Left colon (tissue), 2 donors: ENCODE data around the gene FEM1C. TPM values are rescaled to one million over a fixed set of nuclear protein-coding genes. Genes with fewer than 3 reads are reported as not detected.
"Not testable (repeated sequence)": the region's sequence is repeated elsewhere in the genome, so short reads cannot be mapped to it uniquely, and the experiment has no call there.

Source experiments
- ATAC-seq: fragments of 200-7000 bp; cut with Tn5 transposase; one replicate; pipeline ENCODE4 v1.9.1; 2020; ENCODE audit warnings: mild to moderate bottlenecking, moderate library complexity
- DNase-seq, 2 donors: peaks; one replicate each; pipeline ENCODE4 v3.0.0-alpha.2; 2020
- intact Hi-C, 2 donors: fragments of 100-400 bp; cut with DNase I in 1 of 2; cut with micrococcal nuclease in 1 of 2; formaldehyde crosslinking; loops; one replicate each; pipeline versions ENCODE4 v1.11.2 to v1.14.0; 2022; cut with DNase I, micrococcal nuclease
- total RNA-seq, 2 donors: library from RNA; stranded (reverse); fragmentation: NEBNext Ultra II Directional; extraction: Animal tissue kit (Norgen Biotek cat#: 25700); gene quantifications; one replicate each; pipeline ENCODE4 v1.2.1, GENCODE V29; 2021
- donor health status: DM: no; HTN: no; CAD: no.
- donor health status: DM: yes; HTN: yes; CAD: no.

The FEM1C gene
- total RNA-seq, 2 donors from 2014 or later = 36.4 to 42.5 TPM

GRCh38 chr5:115489733-115490132, 54.8 kb downstream of the FEM1C start:
- intact Hi-C loops = no loop called here
- no peak for ATAC-seq
- no peak for DNase-seq

GRCh38 chr5:115487756-115488155, 56.8 kb downstream of the FEM1C start:
- intact Hi-C loops = no loop called here
- DNase-seq (no peak), ATAC-seq (no peak)

- DNase-seq (no peak), ATAC-seq (peak; percentile 89)
- intact Hi-C loops = no loop called here
Measured at GRCh38 chr5:115487168-115487567, 57.4 kb downstream of the FEM1C start.

GRCh38 chr5:115486728-115487127, 57.8 kb downstream of the FEM1C start:
- DNase-seq = no peak
- ATAC-seq = no peak
- intact Hi-C loops = no loop called here

- ATAC-seq (no peak), DNase-seq (no peak)
- intact Hi-C loops = no loop called here
Measured at GRCh38 chr5:115484368-115484767, 60.2 kb downstream of the FEM1C start.

GRCh38 chr5:115480900-115481299, 63.7 kb downstream of the FEM1C start:
- DNase-seq (no peak), ATAC-seq (no peak)
- intact Hi-C loops = no loop called here

- DNase-seq (no peak), ATAC-seq (no peak)
- intact Hi-C loops = no loop called here
Measured at GRCh38 chr5:115480271-115480670, 64.3 kb downstream of the FEM1C start.

GRCh38 chr5:115479166-115479873, 65.3 kb downstream of the FEM1C start:
- ATAC-seq, DNase-seq, intact Hi-C loops: not testable (repeated sequence)

- intact Hi-C loops = no loop called here
- ATAC-seq = no peak
- DNase-seq = no peak
Measured at GRCh38 chr5:115478281-115478680, 66.3 kb downstream of the FEM1C start.

GRCh38 chr5:115477581-115477980, 67.0 kb downstream of the FEM1C start:
- intact Hi-C loops = no loop called here
- DNase-seq = no peak
- ATAC-seq = no peak

- ATAC-seq = no peak
- no peak for DNase-seq
- intact Hi-C loops = no loop called here
Measured at GRCh38 chr5:115475788-115476187, 68.8 kb downstream of the FEM1C start.

GRCh38 chr5:115472271-115473025, 72.1 kb downstream of the FEM1C start:
- ATAC-seq (no peak), DNase-seq (no peak)
- intact Hi-C loops = no loop called here

GRCh38 chr5:115471345-115472063, 73.1 kb downstream of the FEM1C start:
- intact Hi-C loops = no loop called here
- ATAC-seq = no peak

GRCh38 chr5:115470921-115471320, 73.7 kb downstream of the FEM1C start:
- intact Hi-C loops = no loop called here
- ATAC-seq (no peak), DNase-seq (no peak)

More at GRCh38 chr5:115471345-115472063, 73.1 kb downstream of the FEM1C start:
- no peak for DNase-seq

Other genes starting within 250 kb of the FEM1C start
- 10 to 100 TPM in 1 of 2 donors, 1 to 10 TPM in 1; 8.4 to 10.8 TPM for gene CCDC112, start 248.1 kb downstream of the FEM1C start, total RNA-seq
- gene TICAM2, start 57.7 kb upstream of the FEM1C start, total RNA-seq = 1 to 10 TPM; 1.7 to 2.2 TPM
- 100 to 1,000 TPM; 108 to 125 TPM for gene TMED7, start 81.3 kb upstream of the FEM1C start, total RNA-seq